ENCODE measurements around the gene ACKR1.

GRCh38 chr1:159209061-159209460, 4.4 kb downstream of the ACKR1 start:
- no peak for TF ChIP-seq POLR2A (IDR thresholded peaks at IDR 0.05; ENCODE audit: low read length)
- TF ChIP-seq GATA1 (IDR thresholded peaks at IDR 0.05; ENCODE audit: low read depth, low read length), result no peak

Data from erythroblast (primary cell).